GM23338 (cell line): ENCODE data around the gene PEPD. TPM values are rescaled to one million over a fixed set of nuclear protein-coding genes. Genes with fewer than 3 reads are reported as not detected.

Source experiments
- ATAC-seq: fragments of 200-7000 bp; cut with Tn5 transposase; 3 replicates; pipeline ENCODE4 v1.9.1; 2020
- DNase-seq: peaks from one replicate; pipeline ENCODE4 v3.0.0-alpha.2; 2015; ENCODE audit warnings: low spot score
- H2AFZ ChIP-seq: fragments of 200-600 bp; sonication (generic); 2 replicates; pipeline ENCODE4 v1.8.0; 2016; ENCODE audit warnings: antibody characterized with exemption, mild to moderate bottlenecking, moderate library complexity
- H3F3A ChIP-seq: fragments of 200-600 bp; sonication (generic); replicated peaks from 2 replicates; pipeline ENCODE4 v1.8.0; 2017; ENCODE audit warnings: antibody characterized with exemption, mixed run types, low read depth
- H3K27ac ChIP-seq: fragments of 200-600 bp; sonication (generic); 2 replicates; pipeline ENCODE4 v1.6.1; 2016; ENCODE audit warnings: low read depth
- H3K27me3 ChIP-seq: fragments of 200-600 bp; sonication (generic); 2 replicates; pipeline ENCODE4 v1.8.0; 2016; ENCODE audit warnings: mild to moderate bottlenecking, mixed run types, moderate library complexity; ENCODE audit not compliant: insufficient read depth
- H3K36me3 ChIP-seq: fragments of 200-600 bp; sonication (generic); 2 replicates; pipeline ENCODE4 v1.8.0; 2016; ENCODE audit warnings: mild to moderate bottlenecking; ENCODE audit not compliant: insufficient read depth
- H3K4me1 ChIP-seq: fragments of 200-600 bp; sonication (generic); 2 replicates; pipeline ENCODE4 v1.8.0; 2016; ENCODE audit warnings: mild to moderate bottlenecking, moderate library complexity; ENCODE audit not compliant: insufficient read depth
- H3K4me2 ChIP-seq: fragments of 200-600 bp; sonication (generic); 2 replicates; pipeline ENCODE4 v1.7.1; 2017; ENCODE audit warnings: mixed run types
- H3K4me3 ChIP-seq: fragments of 200-600 bp; sonication (generic); 2 replicates; pipeline ENCODE4 v1.6.1; 2016; ENCODE audit warnings: mixed run types
- H3K79me2 ChIP-seq: fragments of 200-600 bp; sonication (generic); replicated peaks from 2 replicates; pipeline ENCODE4 v1.8.0; 2017; ENCODE audit warnings: mild to moderate bottlenecking; ENCODE audit not compliant: insufficient read depth
- H3K9me2 ChIP-seq: fragments of 200-600 bp; sonication (generic); 2 replicates; pipeline ENCODE4 v1.8.0; 2017; ENCODE audit not compliant: insufficient read depth
- H4K20me1 ChIP-seq: fragments of 200-600 bp; sonication (generic); replicated peaks from 2 replicates; pipeline ENCODE4 v1.8.0; 2017; ENCODE audit warnings: mild to moderate bottlenecking; ENCODE audit not compliant: insufficient read depth
- H3K27ac Mint-ChIP-seq: 2 replicates; pipeline ENCODE4 v1.8.0; 2020; ENCODE audit warnings: inconsistent platforms, mild to moderate bottlenecking, moderate library complexity, mixed read lengths
- H3K27me3 Mint-ChIP-seq: 3 replicates; pipeline ENCODE4 v1.8.0; 2022; ENCODE audit warnings: low read depth, mild to moderate bottlenecking, moderate library complexity, mixed read lengths, inconsistent platforms; ENCODE audit not compliant: insufficient read depth, poor library complexity
- H3K36me3 Mint-ChIP-seq: 3 replicates; pipeline ENCODE4 v1.8.0; 2021; ENCODE audit warnings: low read depth, mild to moderate bottlenecking, inconsistent platforms, moderate library complexity, mixed read lengths
- H3K4me1 Mint-ChIP-seq: 3 replicates; pipeline ENCODE4 v1.8.0; 2020; ENCODE audit warnings: mild to moderate bottlenecking, inconsistent platforms, mixed read lengths
- H3K4me3 Mint-ChIP-seq: 3 replicates; pipeline ENCODE4 v1.8.0; 2021; ENCODE audit warnings: moderate library complexity, mild to moderate bottlenecking, inconsistent platforms, mixed read lengths
- H3K9me3 Mint-ChIP-seq: 3 replicates; pipeline ENCODE4 v1.8.0; 2020; ENCODE audit warnings: moderate library complexity, mild to moderate bottlenecking, inconsistent platforms, mixed read lengths
- CREB1 ChIP-seq: fragments of 250-450 bp; sonication (Bioruptor Pico); IDR thresholded peaks from 2 replicates; pipeline ENCODE4 v1.5.0; 2020; ENCODE audit warnings: low read depth, mild to moderate bottlenecking, moderate library complexity
- EZH2phosphoT487 ChIP-seq: fragments of 200-600 bp; sonication (generic); IDR thresholded peaks from one replicate; pipeline ENCODE4 v1.8.1; 2018; ENCODE audit warnings: antibody characterized with exemption; ENCODE audit not compliant: unreplicated experiment
- JUNB ChIP-seq: IDR thresholded peaks from one replicate; pipeline ENCODE4 v1.6.1; 2016; ENCODE audit warnings: antibody characterized with exemption; ENCODE audit not compliant: unreplicated experiment
- STAT1 ChIP-seq: IDR thresholded peaks from one replicate; pipeline ENCODE4 v1.6.1; 2016; ENCODE audit warnings: antibody characterized with exemption; ENCODE audit not compliant: unreplicated experiment
- ZNF462 ChIP-seq: fragments of 250-450 bp; sonication (Bioruptor Pico); IDR thresholded peaks from 2 replicates; pipeline ENCODE4 v1.5.0; 2020; ENCODE audit warnings: mild to moderate bottlenecking, moderate library complexity
- polyA plus RNA-seq: library from polyadenylated mRNA; unstranded; fragments of >200 nt; fragmentation: Nextera tagmentation; extraction: Ambion mirVana; gene quantifications from 2 replicates; pipeline ENCODE4 v1.2.1, GENCODE V29; 2016
- total RNA-seq: library from RNA; depleted of rRNA; stranded (reverse); fragments of >200 nt; shearing (Covaris generic); gene quantifications from 2 replicates; pipeline ENCODE4 v1.2.3, GENCODE V29; 2014

Gene PEPD
- total and polyA plus RNA-seq, 2 experiments from 2014 or later = 81.7 to 89.2 TPM

GRCh38 chr19:33559996-33560395, 38.4 kb upstream of the PEPD start:
- H4K20me1 ChIP-seq = no peaks in the 10 kb centered on the region
- H3K4me3 ChIP-seq = no peak overlapping the region
- H3K36me3 ChIP-seq = no peaks in the 10 kb centered on the region
- no peaks in the 10 kb centered on the region for H3K9me3 Mint-ChIP-seq
- H3K27ac Mint-ChIP-seq = no peak overlapping the region
- peaks cover 10% of the 10 kb centered on the region for H3K4me1 Mint-ChIP-seq
- H3F3A ChIP-seq = no peaks in the 10 kb centered on the region
- H3K9me2 ChIP-seq = no peaks in the 10 kb centered on the region
- H3K27ac ChIP-seq = no peak overlapping the region
- H3K27me3 ChIP-seq = no peaks in the 10 kb centered on the region
- ATAC-seq = no peak
- TF ChIP-seq STAT1 (no peak), JUNB (no peak), EZH2phosphoT487 (no peak), ZNF462 (CRISPR knock-in tag) (no peak), CREB1 (CRISPR knock-in tag) (no peak)
- H2AFZ ChIP-seq = no peak overlapping the region
- DNase-seq = no peak
- H3K27me3 Mint-ChIP-seq = peaks cover 8% of the 10 kb centered on the region
- H3K79me2 ChIP-seq = no peaks in the 10 kb centered on the region
- 0 out of 2 replicates have a peak, but pooled peaks cover 3% of the 10 kb centered on the region for H3K4me1 ChIP-seq
- no peak overlapping the region for H3K4me2 ChIP-seq
- no peaks in the 10 kb centered on the region for H3K36me3 Mint-ChIP-seq
- H3K4me3 Mint-ChIP-seq = no peak overlapping the region

- no peaks in the 10 kb centered on the region for H3K9me2 ChIP-seq
- no peaks in the 10 kb centered on the region for H3K36me3 Mint-ChIP-seq
- peaks cover 9% of the 10 kb centered on the region for H3K27me3 Mint-ChIP-seq
- no peak for ATAC-seq
- H3K9me3 Mint-ChIP-seq = no peaks in the 10 kb centered on the region
- H3K4me1 ChIP-seq = no peaks in the 10 kb centered on the region
- no peaks in the 10 kb centered on the region for H3F3A ChIP-seq
- no peaks in the 10 kb centered on the region for H4K20me1 ChIP-seq
- H3K27me3 ChIP-seq = no peaks in the 10 kb centered on the region
- no peak overlapping the region for H3K4me3 ChIP-seq
- no peak overlapping the region for H3K4me3 Mint-ChIP-seq
- no peak for DNase-seq
- no peak overlapping the region for H3K27ac ChIP-seq
- no peaks in the 10 kb centered on the region for H3K79me2 ChIP-seq
- H3K4me1 Mint-ChIP-seq = peaks cover 10% of the 10 kb centered on the region
- no peak overlapping the region for H2AFZ ChIP-seq
- no peak overlapping the region for H3K27ac Mint-ChIP-seq
- H3K36me3 ChIP-seq = no peaks in the 10 kb centered on the region
- no peak overlapping the region for H3K4me2 ChIP-seq
- TF ChIP-seq CREB1 (CRISPR knock-in tag) = no peak
- TF ChIP-seq ZNF462 (CRISPR knock-in tag) = no peak
These were observed 37.3 kb upstream of the PEPD start for GRCh38 chr19:33558856-33559255.
